ENCODE results near the gene TYK2.
"Not testable (repeated sequence)": the region's sequence is repeated elsewhere in the genome, so short reads cannot be mapped to it uniquely, and the experiment has no call there.

TYK2 gene

DNA sequence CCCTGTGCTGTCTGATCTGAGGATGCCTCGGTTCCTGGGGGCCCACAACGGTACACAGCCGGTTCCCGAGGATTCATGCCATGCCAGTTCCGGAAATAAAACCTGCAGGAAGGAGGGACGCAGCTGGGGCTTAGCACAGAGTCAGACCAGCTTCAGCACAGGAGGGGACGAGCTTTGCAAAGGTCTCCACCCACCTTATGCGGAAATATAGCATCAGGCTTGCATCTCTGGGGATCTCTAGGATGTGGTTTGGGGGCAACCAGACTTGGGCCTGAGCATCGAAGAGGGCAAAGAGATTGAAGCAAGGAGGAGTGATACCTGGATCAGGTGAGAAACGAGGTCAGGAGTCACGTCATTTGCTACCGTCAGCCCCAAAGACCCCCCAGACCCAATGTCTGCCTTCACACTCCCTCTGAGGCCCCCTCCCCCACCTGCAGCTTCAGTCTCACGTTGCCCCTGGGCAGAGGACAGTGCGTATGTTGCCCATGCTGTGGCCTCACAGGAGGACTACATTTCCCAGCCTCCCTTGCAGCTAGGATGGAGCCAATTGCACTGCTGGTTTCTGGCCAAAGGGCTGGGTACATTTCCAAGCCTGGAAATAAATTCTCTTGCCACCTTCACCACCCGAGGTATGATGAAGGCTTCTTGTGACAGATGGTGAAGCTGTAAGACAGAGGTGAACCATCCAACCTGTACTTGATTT, 12.1 kb downstream of the TYK2 start:
- DNase-seq = no peak

GRCh38 chr19:10366950-10367512, 13.3 kb downstream of the TYK2 start:
- DNase-seq = not testable (repeated sequence)

DNA sequence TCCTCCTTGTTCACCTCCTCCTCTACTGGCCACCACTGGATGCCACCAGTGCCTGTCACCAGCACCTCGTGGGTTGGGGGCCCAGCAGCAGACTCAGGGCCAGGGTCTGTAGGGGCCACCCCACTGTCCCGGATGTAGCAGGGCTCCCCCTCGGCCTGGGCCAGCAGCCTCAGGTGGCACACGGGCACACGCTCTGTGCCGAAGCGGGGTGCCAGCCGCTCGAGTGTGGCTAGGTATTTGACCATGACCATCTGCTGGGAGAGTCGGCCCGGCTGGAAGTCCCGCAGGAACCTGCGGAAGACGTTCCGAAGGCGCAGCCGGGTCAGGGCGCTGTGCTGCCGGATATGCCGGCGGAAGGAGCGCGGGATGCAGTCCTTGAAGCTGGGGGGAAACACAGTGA, 14.9 kb downstream of the TYK2 start:
- DNase-seq = no peak

GRCh38 chr19:10364644-10365043, 15.7 kb downstream of the TYK2 start:
- no peak for DNase-seq

DNA sequence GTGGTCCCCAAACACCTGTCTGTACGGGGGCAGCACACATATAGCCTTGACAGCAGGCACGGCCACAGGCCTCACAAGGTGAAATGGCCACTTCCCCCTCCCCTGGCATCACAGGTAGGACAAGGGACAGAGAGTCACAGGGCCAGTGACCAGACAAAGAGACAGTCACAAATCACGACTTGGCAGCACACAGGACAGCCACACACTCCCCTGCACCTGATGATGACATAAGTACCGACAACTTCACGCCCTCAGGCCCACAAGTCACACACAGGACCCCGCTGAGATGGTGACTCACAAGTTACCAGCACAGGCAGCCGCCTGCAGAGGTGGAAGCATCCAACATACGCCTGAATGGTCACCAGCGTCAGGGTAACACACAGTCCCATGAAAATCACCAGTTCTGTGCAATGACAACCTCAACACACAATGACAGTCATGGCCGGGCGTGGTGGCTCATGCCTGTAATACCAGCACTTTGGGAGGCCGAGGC, 16.5 kb downstream of the TYK2 start:
- DNase-seq = no peak

DNA sequence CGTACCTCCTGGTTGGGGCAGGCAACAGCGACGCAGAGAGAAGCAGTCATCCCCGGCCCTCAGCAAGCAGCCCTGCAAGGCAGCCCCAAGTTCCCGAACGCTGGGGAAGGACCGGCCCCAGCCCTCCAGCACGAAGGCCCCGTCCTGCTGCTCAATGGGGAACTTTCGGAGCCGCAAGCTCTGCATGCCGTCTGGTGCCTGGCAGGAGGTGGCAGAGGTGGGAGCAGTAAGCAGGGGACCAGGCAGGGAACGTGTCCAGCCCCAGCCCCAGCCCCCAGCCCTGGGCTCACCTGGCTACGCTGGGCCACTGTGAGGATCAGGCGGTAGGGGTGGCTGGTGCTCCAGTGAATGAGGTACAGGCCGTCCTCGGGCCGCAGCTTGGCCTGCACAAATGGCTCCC, 18.1 kb downstream of the TYK2 start:
- no peak for DNase-seq

DNA sequence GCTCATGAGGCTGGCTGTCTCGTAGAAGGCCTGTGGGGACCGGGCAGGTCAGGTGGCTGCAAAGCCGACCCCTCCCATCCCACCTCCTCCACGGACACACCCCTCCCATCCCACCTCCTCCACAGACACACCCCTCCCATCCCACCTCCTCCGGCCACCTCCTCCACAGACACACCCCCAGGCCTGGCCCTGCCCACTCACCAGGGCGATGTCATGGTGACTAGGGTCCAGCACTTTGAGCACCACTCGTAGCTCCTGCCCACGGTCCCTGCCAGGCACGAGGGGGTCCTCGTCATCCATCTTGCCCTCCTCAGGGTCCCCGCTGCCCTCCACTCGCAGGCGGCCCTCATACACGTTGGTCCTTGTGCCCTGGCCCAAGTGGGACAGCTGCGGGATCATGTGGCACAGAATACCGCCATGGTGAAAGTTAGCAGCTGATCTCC, 18.8 kb downstream of the TYK2 start:
- DNase-seq = no peak

DNA sequence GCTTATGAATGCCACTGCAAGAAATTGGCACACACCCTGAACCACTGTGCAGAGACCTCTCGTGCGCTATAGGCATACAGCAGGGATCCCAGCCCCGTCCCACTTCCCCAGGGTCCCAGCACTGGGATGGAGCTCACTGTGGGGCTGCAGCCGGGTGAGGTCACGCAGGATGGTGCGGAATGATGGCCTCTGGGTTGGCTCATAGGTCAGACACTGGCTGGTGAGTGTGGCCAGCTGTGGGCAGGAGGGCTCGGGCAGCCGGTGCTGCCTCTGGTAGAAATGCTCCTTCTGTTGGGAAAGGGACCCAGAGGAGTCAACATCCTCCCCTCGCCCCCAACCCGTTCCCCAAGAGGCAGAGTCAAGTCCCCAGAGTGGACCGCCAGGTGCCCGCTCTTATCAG, 23.9 kb downstream of the TYK2 start:
- no peak for DNase-seq

DNA sequence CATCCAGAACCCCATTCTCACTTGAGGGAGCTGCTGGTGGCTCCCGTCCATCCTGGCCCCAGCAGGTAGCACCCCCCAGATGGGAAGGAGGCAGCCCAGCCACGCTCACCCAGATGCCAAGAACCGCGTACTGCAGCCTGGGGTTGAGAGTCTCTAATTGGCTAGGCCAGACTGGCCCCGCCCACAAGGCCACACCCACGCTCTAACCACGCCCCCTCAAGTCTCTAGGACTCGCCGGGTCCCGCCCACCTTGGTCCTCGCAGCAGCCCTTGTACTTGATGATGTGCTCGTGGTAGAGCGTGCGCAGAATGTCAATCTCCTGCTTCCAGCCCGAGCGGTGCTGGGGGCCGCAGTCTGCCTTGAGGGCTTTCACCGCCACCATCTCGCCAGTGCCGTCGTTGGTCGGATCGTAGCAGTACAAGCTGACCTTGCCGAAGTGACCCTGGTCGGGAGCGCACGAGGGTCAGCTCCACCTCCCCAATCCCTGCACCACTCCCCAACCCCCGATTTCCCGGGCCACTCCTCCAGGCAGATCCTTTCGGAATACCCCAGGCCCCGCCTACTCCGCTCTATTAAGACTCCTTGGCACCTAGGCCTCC, 26.5 kb downstream of the TYK2 start:
- peak; percentile 48 to 62 for DNase-seq

DNA sequence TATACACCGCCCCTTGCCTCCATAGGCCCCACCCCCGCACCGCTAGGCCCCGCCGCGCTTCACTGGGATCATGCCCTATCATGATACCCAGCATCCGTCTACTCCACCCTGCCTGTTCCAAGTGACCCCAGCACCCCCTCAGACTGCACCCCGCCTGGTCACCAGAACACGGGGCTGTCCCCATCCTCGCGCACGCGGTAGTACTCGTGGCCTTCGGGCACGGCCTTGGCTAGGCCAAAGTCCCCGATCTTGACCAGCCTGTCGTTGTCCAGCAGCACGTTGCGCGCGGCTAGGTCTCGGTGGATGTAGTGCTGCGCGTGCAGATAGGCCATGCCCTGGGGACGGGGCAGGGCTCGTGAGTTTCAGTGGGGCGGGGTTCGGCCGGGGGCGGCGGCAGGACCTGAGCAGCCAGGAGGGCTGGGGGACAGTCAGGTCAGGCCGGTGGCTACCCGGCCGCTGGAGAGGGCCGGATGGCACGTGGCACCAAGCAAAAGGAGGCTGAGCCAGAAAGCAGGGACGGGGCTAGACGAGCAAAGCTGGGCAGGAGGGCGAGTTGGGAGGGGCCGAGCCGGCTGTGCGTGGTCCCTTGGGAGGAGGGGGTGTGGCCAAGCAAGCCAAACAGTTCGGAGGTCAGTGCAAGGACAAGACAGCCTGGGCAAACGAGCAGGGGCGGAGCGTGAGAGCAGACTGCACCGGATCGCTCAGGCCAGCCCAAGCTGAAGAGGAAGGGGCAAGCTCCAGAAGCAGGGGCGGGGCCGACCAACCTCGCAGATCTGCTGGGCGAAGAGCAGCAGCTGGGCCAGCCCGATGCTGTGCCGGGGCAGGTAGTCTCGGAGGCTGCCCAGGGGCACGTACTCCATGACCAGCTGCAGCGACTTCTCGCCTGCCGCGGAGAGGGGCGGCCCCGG, 27.4 kb downstream of the TYK2 start:
- no peak for DNase-seq

GRCh38 chr19:10346509-10346908, 33.9 kb downstream of the TYK2 start:
- no peak for DNase-seq

DNA sequence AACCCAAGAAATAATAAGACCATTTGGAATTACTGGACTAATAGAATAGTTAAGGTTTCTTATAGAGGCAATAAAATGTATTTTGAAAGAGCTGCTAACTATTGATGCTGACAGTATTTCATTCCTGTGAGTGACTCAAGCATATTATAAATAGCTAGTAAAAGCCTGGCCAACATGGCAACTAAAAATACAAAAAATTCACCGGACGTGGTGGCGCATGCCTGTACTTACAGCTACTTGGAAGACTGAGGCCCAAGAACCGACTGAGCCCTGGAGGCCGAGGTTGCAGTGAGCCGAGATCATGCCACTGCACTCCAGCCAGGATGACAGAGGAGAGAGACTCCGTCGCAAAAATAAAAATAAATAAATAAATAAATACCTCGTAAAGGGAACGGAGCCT, 35.6 kb downstream of the TYK2 start:
- DNase-seq = no peak

DNA sequence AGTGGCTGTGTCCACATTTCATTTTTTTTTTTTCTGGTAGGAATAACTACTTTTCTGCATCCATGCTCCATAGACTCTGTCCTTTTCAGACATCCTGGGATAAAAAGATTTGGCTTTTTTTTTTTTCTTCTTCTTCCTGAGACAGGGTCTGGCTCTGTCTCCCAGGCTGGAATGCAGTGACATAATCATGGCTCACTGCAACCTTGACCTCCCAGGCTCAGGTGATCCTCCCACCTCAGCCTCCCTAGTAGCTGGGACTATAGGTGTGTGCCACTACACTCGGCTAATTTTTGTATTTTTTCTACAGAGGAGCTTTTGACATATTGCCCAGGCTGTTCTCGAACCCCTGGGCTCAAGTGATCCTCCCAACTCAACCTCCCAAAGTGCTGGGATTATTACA, 36.9 kb downstream of the TYK2 start:
- no peak for DNase-seq

DNA sequence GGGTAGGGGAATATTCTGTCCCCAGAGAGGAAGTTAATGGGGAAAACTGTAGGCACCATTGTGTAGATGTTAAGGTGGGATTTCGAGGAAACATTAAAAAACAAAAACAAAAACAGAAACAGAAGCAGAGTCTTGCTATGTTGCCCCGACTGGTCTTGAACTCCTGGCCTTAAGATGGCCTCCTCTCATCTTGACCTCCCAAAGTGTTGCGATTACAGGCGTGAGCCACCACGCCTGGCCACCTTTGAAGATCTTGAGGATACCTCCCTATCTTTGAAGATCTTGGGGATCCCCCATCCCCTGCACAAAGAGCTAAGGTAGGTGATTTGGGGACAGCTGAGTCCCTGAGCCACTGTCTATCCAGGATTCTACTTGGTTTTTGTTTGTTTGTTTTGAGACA, 40.4 kb downstream of the TYK2 start:
- no peak for DNase-seq

DNA sequence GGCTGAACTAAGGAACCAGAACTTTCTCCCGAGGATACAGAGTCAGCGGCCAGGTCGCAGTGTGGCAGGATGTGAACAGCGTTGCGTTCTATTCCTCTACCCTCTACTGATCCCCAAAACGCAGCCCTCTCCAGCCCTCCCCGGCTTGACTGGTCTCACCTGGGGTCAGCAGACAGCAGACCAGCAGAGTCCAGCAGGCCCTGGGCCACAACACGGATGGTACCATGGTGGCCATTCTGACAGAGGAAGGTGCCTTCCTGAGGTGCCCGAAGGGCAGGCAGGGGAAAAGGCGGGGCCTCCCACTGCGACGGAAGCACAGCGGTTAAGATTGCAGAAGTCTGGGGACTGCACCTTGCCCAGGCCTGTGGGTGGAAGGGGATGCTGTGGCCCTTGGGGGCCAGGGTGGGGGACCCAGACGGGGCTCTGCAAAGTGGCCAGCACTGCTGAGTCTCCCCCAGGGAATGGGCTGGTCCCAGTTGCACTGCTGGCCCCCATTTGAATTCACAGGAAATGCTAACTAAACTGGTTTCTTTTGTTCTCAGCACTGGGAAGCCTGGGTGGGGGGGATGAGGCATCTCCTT, 40.9 kb downstream of the TYK2 start, which contains the start of gene ICAM3:
ICAM3 (minus strand) TSS at position 245 of the 581 bp plus-strand sequence; CDS start at position 235, 10 bp downstream.
- peak; percentile 60 to 61 for DNase-seq

DNA sequence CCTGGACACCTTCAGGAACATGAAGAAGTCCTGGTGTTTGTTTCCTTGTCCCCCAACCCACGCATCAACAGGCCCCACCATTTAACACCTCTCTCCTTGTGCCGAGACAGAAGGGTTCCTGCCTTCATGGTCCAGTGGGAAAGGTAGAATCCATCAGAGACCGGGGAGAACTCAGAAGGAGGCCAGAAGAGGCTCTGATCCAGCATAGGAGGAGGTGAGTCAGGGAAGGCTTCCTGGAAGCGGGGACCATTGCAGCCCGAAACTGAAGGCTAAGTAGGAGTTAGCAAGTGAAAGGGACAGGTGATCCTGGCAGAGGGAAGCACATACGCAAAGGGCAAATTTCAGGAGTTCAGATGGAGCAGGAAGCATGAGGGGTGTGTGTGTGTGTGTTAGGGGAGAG, 41.4 kb downstream of the TYK2 start:
- no peak for DNase-seq

DNA sequence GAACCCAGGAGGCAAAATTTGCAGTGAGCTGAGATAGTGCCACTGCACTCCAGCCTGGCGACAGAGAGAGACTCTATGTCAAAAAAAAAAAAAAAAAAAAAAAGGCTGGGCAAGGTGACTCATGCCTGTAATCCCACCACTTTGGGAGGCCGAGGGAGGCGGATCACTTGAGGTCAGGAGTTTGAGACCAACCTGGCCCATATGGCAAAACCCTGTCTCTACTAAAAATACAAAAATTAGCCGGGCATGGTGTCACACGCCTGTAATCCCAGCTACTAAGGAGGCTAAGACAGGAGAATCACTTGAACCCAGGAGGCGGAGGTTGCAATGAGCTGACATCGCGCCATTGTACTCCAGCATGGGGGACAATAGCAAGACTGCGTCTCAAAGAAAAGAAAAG, 43.6 kb downstream of the TYK2 start:
- not testable (repeated sequence) for DNase-seq

GRCh38 chr19:10335352-10335985, 44.9 kb downstream of the TYK2 start:
- DNase-seq = no peak

GRCh38 chr19:10334588-10335351, 45.6 kb downstream of the TYK2 start:
- DNase-seq = peak; percentile 48 to 66

- no peak for DNase-seq
These were observed 46.4 kb downstream of the TYK2 start for GRCh38 chr19:10333758-10334587.

Data from stimulated activated CD4-positive, alpha-beta T cell treated with anti-CD3 and anti-CD28 coated beads, Interleukin-2, amount 100 ng/mL, for 48 hours (primary cell).